Endodermal cell (in vitro differentiated cells): ENCODE measurements around the gene UBN1. TPM values are rescaled to one million over a fixed set of nuclear protein-coding genes. Genes with fewer than 3 reads are reported as not detected.

ENCODE experiments used
- DNase-seq: peaks from one replicate; pipeline ENCODE4 v3.0.0-alpha.2; 2017
- H3K27ac ChIP-seq: 2 replicates; pipeline ENCODE4 v1.5.1; 2013; ENCODE audit warnings: mild to moderate bottlenecking, low read depth, low read length, moderate library complexity
- H3K27me3 ChIP-seq: 2 replicates; pipeline ENCODE4 v1.6.1; 2013; ENCODE audit warnings: mild to moderate bottlenecking, low read length, moderate library complexity; ENCODE audit not compliant: insufficient read depth, control insufficient read depth, poor library complexity, severe bottlenecking
- H3K36me3 ChIP-seq: 2 replicates; pipeline ENCODE4 v1.7.0; 2013; ENCODE audit warnings: mild to moderate bottlenecking, low read length, moderate library complexity; ENCODE audit not compliant: control insufficient read depth, insufficient read depth
- H3K4me1 ChIP-seq: one replicate; pipeline ENCODE4 v1.7.0; 2013; ENCODE audit warnings: low read length; ENCODE audit not compliant: control insufficient read depth, insufficient read depth
- H3K4me3 ChIP-seq: 2 replicates; pipeline ENCODE4 v1.5.1; 2013; ENCODE audit warnings: mild to moderate bottlenecking, low read length, moderate library complexity
- H3K9ac ChIP-seq: 2 replicates; pipeline ENCODE4 v1.6.1; 2013; ENCODE audit warnings: mild to moderate bottlenecking, low read length, moderate library complexity; ENCODE audit not compliant: poor library complexity, severe bottlenecking; ENCODE audit errors: extremely low read depth
- H3K9me3 ChIP-seq: 2 replicates; pipeline ENCODE4 v1.6.1; 2013; ENCODE audit warnings: mild to moderate bottlenecking, low read length, moderate library complexity; ENCODE audit not compliant: control insufficient read depth
- H3K27ac Mint-ChIP-seq: 2 replicates; pipeline ENCODE4 v1.8.0; 2020; ENCODE audit warnings: mixed read lengths
- H3K27me3 Mint-ChIP-seq: 2 replicates; pipeline ENCODE4 v1.8.0; 2021; ENCODE audit warnings: mild to moderate bottlenecking, mixed read lengths; ENCODE audit not compliant: insufficient read depth
- H3K36me3 Mint-ChIP-seq: 2 replicates; pipeline ENCODE4 v1.8.0; 2020; ENCODE audit warnings: low read depth, mixed read lengths
- H3K4me1 Mint-ChIP-seq: 2 replicates; pipeline ENCODE4 v1.8.0; 2020; ENCODE audit warnings: mixed read lengths
- H3K4me3 Mint-ChIP-seq: 2 replicates; pipeline ENCODE4 v1.8.0; 2020; ENCODE audit warnings: mild to moderate bottlenecking, moderate library complexity, mixed read lengths
- H3K9me3 Mint-ChIP-seq: 2 replicates; pipeline ENCODE4 v1.8.0; 2020; ENCODE audit warnings: mild to moderate bottlenecking, mixed read lengths
- CTCF ChIP-seq: fragments of 200-600 bp; sonication (generic); conservative IDR thresholded peaks from 2 replicates; pipeline ENCODE4 v1.5.0; 2021; ENCODE audit warnings: antibody characterized with exemption, mild to moderate bottlenecking
- WGBS, 2 experiments: methylation state at CpG; one replicate each; pipeline versions ENCODE4 v1.1.5 to v1.1.7; 2013; ENCODE audit warnings: missing lambda C conversion rate in 2 of 2, mixed read lengths in 1 of 2; ENCODE audit not compliant: insufficient coverage in 1 of 2, insufficient read length in 1 of 2; 5-methylcytosine and 5-hydroxymethylcytosine counted together
- total RNA-seq, 2 donors: library from RNA; stranded (reverse); fragmentation: NEBNext Ultra II Directional in 1 of 2; extraction: Animal tissue kit (Norgen Biotek cat#: 25700) in 1 of 2; gene quantifications; 2 replicates in 1 of 2; 3 replicates in 1 of 2; pipeline ENCODE4 v1.2.1, GENCODE V29; 2021

Gene UBN1
- total RNA-seq, 2 donors from 2014 or later, result 36.8 to 46.7 TPM

DNA sequence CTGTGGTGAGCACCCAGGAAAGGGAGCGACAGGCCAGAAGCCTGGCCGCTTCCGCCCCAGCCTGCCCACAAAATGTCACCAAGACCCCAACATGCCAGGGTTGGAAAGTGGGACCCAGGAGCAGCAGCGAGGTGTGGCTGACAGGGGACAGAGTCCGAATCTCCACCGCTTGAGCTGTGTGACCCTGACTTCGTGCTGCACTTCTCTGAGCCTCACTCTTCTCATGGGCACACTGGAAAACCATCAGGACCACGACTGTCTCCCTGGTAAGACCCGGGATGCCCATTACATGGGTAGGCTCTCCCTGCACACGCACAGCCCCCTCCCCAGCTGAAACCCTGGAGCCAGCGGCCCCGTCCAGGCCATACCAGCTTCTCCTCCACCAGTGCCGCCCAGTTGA is 54.8 kb downstream of the UBN1 start:
- no peak for TF ChIP-seq CTCF
- no peak overlapping the region for H3K4me3 ChIP-seq

DNA sequence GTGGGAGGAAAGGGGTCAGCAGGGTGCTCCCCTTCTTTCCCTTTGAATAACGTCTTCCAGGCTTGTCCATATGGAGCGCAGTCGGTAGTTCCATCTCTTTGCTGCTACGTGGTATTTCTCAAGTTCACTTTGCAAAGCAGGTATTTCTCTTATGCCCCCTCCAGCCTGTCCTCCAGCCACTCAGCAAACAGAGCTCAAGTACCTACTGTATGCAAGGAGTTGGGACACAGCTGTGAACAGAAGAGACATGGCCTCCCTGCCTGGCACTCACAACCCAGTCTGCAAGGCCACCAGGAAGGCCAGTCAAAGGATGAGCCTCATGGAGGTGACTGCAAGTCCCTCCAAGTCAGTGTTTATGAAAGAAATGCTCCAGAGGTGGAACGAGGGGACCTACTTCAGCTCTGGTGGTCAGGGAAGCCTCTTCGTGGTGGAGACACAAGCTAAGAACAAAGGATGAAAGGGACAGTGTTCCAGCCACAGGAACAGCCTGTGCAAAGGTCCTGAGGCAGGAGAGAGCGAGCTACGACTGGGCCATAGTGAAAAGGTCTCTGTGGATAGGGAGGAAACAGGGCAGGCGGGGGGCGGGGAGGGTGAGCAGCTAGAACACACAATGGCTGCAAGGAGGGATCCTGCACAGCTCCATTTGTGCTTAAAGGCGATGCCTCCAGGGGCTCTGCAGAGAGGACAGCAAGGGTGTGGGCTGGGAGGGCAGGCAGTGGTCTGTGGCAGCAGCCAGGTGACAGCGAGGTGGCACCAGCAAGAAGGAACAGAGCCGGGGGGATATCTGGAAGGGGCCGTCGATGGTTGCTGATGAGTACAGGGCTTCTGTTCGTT is 57.0 kb downstream of the UBN1 start:
- H3K27ac Mint-ChIP-seq, result no peak overlapping the region
- H3K4me3 Mint-ChIP-seq, result no peak overlapping the region
- no peaks in the 10 kb centered on the region for H3K4me1 Mint-ChIP-seq
- Histone ChIP-seq H3K4me1 (no peaks in the 10 kb centered on the region), H3K9me3 (no peaks in the 10 kb centered on the region), H3K36me3 (no peaks in the 10 kb centered on the region), H3K9ac (no peak overlapping the region), H3K27ac (no peak overlapping the region), H3K27me3 (no peaks in the 10 kb centered on the region), H3K4me3 (no peak overlapping the region)
- TF ChIP-seq CTCF, result no peak
- no peaks in the 10 kb centered on the region for H3K9me3 Mint-ChIP-seq
- H3K36me3 Mint-ChIP-seq, result peaks cover 44% of the 10 kb centered on the region
- no peaks in the 10 kb centered on the region for H3K27me3 Mint-ChIP-seq
- 80 to 86% methylated on average over 10 to 16 of the region's 16 CpGs for WGBS, 2 experiments
- DNase-seq, result no peak

More for the DNA sequence above, 54.8 kb downstream of the UBN1 start:
- Mint-ChIP-seq H3K27me3 (no peaks in the 10 kb centered on the region), H3K36me3 (peaks cover 63% of the 10 kb centered on the region), H3K4me3 (no peak overlapping the region), H3K9me3 (peaks cover 8% of the 10 kb centered on the region), H3K27ac (no peak overlapping the region), H3K4me1 (no peaks in the 10 kb centered on the region)
- Histone ChIP-seq H3K9me3 (peaks cover 4% of the 10 kb centered on the region), H3K27ac (no peak overlapping the region), H3K9ac (no peak overlapping the region), H3K4me1 (no peaks in the 10 kb centered on the region), H3K36me3 (no peaks in the 10 kb centered on the region), H3K27me3 (no peaks in the 10 kb centered on the region)
- no peak for DNase-seq
- 94 to 96% methylated on average over 9 to 13 of the region's 13 CpGs for WGBS, 2 experiments

DNA sequence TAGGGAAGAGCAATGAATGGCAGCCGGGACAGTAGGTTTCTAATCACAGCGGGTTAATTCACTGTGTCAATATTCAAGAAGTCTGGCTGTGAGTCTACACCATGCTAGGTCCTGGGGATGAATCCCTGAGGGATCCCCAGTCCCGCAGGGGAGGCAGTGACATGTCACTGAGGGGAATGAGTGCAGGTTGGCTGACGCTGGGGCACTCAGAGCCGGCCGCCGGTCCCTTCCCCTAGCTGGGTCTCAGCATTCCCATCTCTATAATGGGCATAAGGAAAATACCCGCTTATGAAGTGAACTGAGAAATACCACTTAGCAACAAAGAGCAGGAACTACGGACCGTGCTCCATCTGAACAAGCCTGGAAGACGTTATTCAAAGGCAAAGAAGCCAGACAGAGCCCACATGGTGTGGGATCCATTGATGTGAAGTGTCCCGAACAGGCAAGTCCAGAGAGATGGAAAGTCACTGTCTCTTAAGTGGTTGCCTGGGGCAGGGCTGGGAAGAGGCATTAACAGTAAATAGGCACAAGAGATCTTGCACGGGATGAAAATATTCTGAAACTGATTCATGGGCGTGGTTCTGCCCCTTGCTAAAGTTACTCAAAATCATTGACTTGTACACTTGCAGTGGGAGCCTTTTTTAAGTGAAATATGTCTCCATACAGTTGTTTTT is 57.8 kb downstream of the UBN1 start:
- no peaks in the 10 kb centered on the region for H3K9me3 Mint-ChIP-seq
- H3K27ac ChIP-seq, result no peak overlapping the region
- no peaks in the 10 kb centered on the region for H3K27me3 ChIP-seq
- no peak overlapping the region for H3K4me3 Mint-ChIP-seq
- no peaks in the 10 kb centered on the region for H3K4me1 ChIP-seq
- H3K27me3 Mint-ChIP-seq, result no peaks in the 10 kb centered on the region
- no peaks in the 10 kb centered on the region for H3K4me1 Mint-ChIP-seq
- WGBS, 2 experiments, result 89 to 91% methylated on average over 14 of the region's 14 CpGs
- no peak overlapping the region for H3K4me3 ChIP-seq
- H3K9ac ChIP-seq, result no peak overlapping the region
- no peak for DNase-seq
- no peaks in the 10 kb centered on the region for H3K9me3 ChIP-seq
- no peaks in the 10 kb centered on the region for H3K36me3 ChIP-seq
- TF ChIP-seq CTCF, result no peak
- H3K36me3 Mint-ChIP-seq, result peaks cover 37% of the 10 kb centered on the region
- H3K27ac Mint-ChIP-seq, result no peak overlapping the region
